ENCODE measurements around the gene POLR2E. TPM values are rescaled to one million over a fixed set of nuclear protein-coding genes. Genes with fewer than 3 reads are reported as not detected.

The POLR2E gene
- total and polyA plus RNA-seq, 9 of the 15 experiments (the other 6 are each of a cell fraction or from before 2014, with no cell fraction given): 3.4 to 413 (median 244) TPM

- TF ChIP-seq E2F8 (IDR thresholded peaks at IDR 0.05; ENCODE audit: low read depth, partially characterized antibody) (no peak), POLR2A (conservative IDR thresholded peaks at IDR 0.05) (no peak), DPF2 (IDR thresholded peaks at IDR 0.05) (peak; percentile 64), TCF15 (CRISPR knock-in tag; IDR thresholded peaks at IDR 0.05) (no peak), ZNF717 (CRISPR knock-in tag; IDR thresholded peaks at IDR 0.05) (no peak), WHSC1 (IDR thresholded peaks at IDR 0.05; ENCODE audit: low read length) (no peak), GMEB1 (CRISPR knock-in tag; IDR thresholded peaks at IDR 0.05) (no peak; the same call in 1 of the 2 replicates), HDAC6 (IDR thresholded peaks at IDR 0.05; ENCODE audit: low read depth, low read length) (no peak), CBX1 (IDR thresholded peaks at IDR 0.05; ENCODE audit: low read depth) (peak; percentile 88), ZZZ3 (IDR thresholded peaks at IDR 0.05) (no peak), ZEB2 (IDR thresholded peaks at IDR 0.05) (peak; percentile 83), MEF2A (IDR thresholded peaks at IDR 0.05; ENCODE audit: control insufficient read depth, low read depth, low read length) (no peak), ID3 (CRISPR knock-in tag; IDR thresholded peaks at IDR 0.05) (no peak), ID3 (tag; IDR thresholded peaks at IDR 0.05) (peak; percentile 63), MITF (IDR thresholded peaks at IDR 0.05) (no peak), MAFK (IDR thresholded peaks at IDR 0.05; ENCODE audit: low read length) (no peak), CCAR2 (IDR thresholded peaks at IDR 0.05; ENCODE audit: low read depth, low read length) (no peak), ZNF655 (CRISPR knock-in tag; IDR thresholded peaks at IDR 0.05) (no peak), ZNF280B (CRISPR knock-in tag; IDR thresholded peaks at IDR 0.05) (no peak)
Measured at GRCh38 chr19:1040476-1041271, 54.5 kb downstream of the POLR2E start (continued).

All from K562 (cell line).